ENCODE measurements around the gene PLEKHG3.

The PLEKHG3 gene

DNA sequence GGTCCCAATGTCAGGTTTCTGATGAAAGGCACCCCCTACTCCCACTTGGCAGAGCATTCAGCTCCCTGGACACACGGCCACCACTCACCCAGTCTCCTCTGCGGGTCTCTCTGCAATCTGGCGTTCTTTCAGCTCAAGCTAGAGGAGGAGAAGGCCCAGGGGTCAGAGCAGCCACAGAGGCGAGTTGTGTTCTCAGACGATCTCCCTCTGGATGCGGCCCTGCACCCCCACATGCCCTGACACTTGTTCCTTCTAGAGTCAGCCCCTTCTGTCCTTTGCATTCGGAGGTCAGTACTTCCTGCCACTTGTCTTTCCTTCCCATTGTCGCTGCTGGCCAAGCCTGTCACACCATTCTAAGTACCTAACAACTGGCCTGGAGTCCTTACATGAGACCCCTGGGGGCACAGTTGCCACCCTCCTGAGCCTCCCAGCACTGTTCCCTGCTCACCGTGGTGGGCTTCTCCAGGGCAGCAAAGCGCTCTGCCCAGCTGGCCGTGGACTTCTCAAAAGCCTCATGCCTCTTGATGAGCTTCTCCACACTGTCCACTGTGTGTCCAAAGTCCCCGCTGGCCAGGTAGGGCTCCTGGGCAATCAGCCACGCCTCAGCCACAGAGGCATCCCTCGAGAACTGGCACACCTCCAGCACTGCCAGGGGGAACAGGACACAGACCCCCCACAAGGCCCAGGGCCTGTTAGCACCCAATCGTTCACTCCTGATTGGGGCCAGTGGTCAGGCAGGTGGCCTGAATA, 63.2 kb downstream of the PLEKHG3 start:
- TF ChIP-seq, protein P1, sequence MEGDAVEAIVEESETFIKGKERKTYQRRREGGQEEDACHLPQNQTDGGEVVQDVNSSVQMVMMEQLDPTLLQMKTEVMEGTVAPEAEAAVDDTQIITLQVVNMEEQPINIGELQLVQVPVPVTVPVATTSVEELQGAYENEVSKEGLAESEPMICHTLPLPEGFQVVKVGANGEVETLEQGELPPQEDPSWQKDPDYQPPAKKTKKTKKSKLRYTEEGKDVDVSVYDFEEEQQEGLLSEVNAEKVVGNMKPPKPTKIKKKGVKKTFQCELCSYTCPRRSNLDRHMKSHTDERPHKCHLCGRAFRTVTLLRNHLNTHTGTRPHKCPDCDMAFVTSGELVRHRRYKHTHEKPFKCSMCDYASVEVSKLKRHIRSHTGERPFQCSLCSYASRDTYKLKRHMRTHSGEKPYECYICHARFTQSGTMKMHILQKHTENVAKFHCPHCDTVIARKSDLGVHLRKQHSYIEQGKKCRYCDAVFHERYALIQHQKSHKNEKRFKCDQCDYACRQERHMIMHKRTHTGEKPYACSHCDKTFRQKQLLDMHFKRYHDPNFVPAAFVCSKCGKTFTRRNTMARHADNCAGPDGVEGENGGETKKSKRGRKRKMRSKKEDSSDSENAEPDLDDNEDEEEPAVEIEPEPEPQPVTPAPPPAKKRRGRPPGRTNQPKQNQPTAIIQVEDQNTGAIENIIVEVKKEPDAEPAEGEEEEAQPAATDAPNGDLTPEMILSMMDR (IDR thresholded peaks at IDR 0.05; ENCODE audit: low read depth, low read length, missing control alignments) = no peak
- in situ Hi-C loops (cut with HindIII; ENCODE audit: low pct_ligation_motif_present, low sequenced_read_pairs) = no loop called here
- Histone ChIP-seq H3K36me3 (replicated peaks) (no peaks in the 10 kb centered on the region), H3K27me3 (replicated peaks) (no peaks in the 10 kb centered on the region), H3K4me3 (ENCODE audit: low read depth, low read length) (no peak overlapping the region), H3K27ac (no peak overlapping the region)
- no peak for DNase-seq

- DNase-seq = no peak
- Histone ChIP-seq H3K4me3 (ENCODE audit: low read depth, low read length) (no peak overlapping the region), H3K27me3 (replicated peaks) (no peaks in the 10 kb centered on the region), H3K27ac (no peak overlapping the region), H3K36me3 (replicated peaks) (no peaks in the 10 kb centered on the region)
- TF ChIP-seq, protein P1 (IDR thresholded peaks at IDR 0.05; ENCODE audit: low read depth, low read length, missing control alignments) = no peak
- in situ Hi-C loops (cut with HindIII; ENCODE audit: low pct_ligation_motif_present, low sequenced_read_pairs) = no loop called here
Measured at GRCh38 chr14:64768401-64769095, 64.3 kb downstream of the PLEKHG3 start.

GRCh38 chr14:64769096-64770020, 65.1 kb downstream of the PLEKHG3 start:
- in situ Hi-C loops (cut with HindIII; ENCODE audit: low pct_ligation_motif_present, low sequenced_read_pairs) = no loop called here
- no peaks in the 10 kb centered on the region for H3K27me3 ChIP-seq (replicated peaks)

DNA sequence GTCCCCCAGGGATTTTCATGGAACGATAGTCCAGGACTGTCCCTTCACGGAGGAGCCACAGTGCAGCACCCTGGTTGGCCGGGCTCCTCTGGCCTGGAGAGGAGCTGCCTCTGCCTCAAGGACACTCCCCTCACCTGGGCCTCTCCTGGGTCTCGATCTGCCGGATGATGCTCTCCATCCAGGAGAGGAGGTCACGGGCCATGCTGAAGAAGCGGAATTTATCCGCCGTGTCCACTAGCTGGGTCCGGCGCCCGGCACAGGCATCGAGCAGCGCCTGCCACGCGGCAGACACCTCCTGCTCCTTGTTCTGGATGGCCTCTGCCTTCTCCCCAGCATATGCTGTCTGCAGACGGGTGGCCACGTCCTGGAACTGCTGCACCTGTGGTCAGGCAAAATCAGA, 66.5 kb downstream of the PLEKHG3 start:
- Histone ChIP-seq H3K36me3 (replicated peaks) (no peaks in the 10 kb centered on the region), H3K27ac (no peak overlapping the region), H3K27me3 (replicated peaks) (no peaks in the 10 kb centered on the region), H3K4me3 (ENCODE audit: low read depth, low read length) (no peak overlapping the region)
- TF ChIP-seq, protein P1 (IDR thresholded peaks at IDR 0.05; ENCODE audit: low read depth, low read length, missing control alignments) = no peak
- in situ Hi-C loops (cut with HindIII; ENCODE audit: low pct_ligation_motif_present, low sequenced_read_pairs) = no loop called here
- DNase-seq = no peak

More at GRCh38 chr14:64769096-64770020, 65.1 kb downstream of the PLEKHG3 start:
- no peak overlapping the region for H3K4me3 ChIP-seq (ENCODE audit: low read depth, low read length)
- TF ChIP-seq, protein P1 (IDR thresholded peaks at IDR 0.05; ENCODE audit: low read depth, low read length, missing control alignments) = no peak
- H3K27ac ChIP-seq = no peak overlapping the region
- DNase-seq = no peak
- no peaks in the 10 kb centered on the region for H3K36me3 ChIP-seq (replicated peaks)

DNA sequence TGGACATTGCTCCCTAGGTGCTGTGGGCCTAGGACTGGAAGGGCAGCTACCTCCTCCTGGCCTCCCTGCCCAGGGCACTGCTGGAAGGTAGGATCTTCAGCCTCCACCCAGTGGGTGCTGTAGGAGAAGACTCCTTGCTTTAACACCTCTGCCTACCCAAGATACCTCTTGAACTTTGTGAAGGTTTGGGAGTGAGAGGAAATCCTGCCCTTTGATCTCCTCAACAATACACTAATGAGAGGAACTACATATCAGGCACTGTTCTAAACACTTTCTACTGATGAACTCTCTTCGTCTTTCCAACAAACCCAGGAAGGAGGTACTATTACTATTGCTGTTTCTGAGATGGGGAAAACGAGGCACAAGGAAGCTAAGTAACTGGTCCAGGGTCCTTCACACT, 66.9 kb downstream of the PLEKHG3 start:
- TF ChIP-seq, protein P1 (IDR thresholded peaks at IDR 0.05; ENCODE audit: low read depth, low read length, missing control alignments) = no peak
- no peak overlapping the region for H3K27ac ChIP-seq
- no peaks in the 10 kb centered on the region for H3K27me3 ChIP-seq (replicated peaks)
- H3K36me3 ChIP-seq (replicated peaks) = no peaks in the 10 kb centered on the region
- DNase-seq = no peak
- in situ Hi-C loops (cut with HindIII; ENCODE audit: low pct_ligation_motif_present, low sequenced_read_pairs) = no loop called here
- H3K4me3 ChIP-seq (ENCODE audit: low read depth, low read length) = no peak overlapping the region

All from brain microvascular endothelial cell (primary cell).